ENCODE results near the gene KAZALD1.

DNA sequence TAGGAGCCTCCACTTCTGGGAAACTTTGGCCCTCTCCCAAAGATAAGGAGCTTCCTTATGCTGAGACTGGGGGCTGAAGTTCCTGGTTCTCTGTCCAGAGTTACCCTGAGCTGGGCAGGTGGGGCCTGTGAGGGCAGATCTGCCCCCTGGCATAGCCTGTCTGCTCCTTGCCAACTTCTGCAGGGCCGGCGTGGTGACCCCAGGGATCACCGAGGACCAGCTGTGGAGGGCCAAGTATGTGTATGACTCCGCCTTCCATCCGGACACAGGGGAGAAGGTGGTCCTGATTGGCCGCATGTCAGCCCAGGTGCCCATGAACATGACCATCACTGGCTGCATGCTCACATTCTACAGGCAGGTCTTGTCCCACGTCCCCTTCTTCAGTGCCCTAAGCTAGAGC, 26.5 kb upstream of the KAZALD1 start:
- TF ChIP-seq, protein P1, sequence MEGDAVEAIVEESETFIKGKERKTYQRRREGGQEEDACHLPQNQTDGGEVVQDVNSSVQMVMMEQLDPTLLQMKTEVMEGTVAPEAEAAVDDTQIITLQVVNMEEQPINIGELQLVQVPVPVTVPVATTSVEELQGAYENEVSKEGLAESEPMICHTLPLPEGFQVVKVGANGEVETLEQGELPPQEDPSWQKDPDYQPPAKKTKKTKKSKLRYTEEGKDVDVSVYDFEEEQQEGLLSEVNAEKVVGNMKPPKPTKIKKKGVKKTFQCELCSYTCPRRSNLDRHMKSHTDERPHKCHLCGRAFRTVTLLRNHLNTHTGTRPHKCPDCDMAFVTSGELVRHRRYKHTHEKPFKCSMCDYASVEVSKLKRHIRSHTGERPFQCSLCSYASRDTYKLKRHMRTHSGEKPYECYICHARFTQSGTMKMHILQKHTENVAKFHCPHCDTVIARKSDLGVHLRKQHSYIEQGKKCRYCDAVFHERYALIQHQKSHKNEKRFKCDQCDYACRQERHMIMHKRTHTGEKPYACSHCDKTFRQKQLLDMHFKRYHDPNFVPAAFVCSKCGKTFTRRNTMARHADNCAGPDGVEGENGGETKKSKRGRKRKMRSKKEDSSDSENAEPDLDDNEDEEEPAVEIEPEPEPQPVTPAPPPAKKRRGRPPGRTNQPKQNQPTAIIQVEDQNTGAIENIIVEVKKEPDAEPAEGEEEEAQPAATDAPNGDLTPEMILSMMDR (IDR thresholded peaks at IDR 0.05) = no peak
- no peak for TF ChIP-seq POLR2A (IDR thresholded peaks at IDR 0.05)

Data from lower leg skin (tissue), 3 donors.